Neural cell (in vitro differentiated cells): ENCODE results near the gene TLL2.

Experiments used
- CTCF ChIP-seq: fragments of 450-650 bp; IDR thresholded peaks from 2 replicates; pipeline ENCODE4 v1.5.1; 2014; ENCODE audit warnings: antibody characterized with exemption, mild to moderate bottlenecking, moderate library complexity; ENCODE audit not compliant: poor library complexity, severe bottlenecking
- EP300 ChIP-seq: fragments of 450-650 bp; conservative IDR thresholded peaks from 2 replicates; pipeline ENCODE4 v1.6.1; 2014; ENCODE audit warnings: antibody characterized with exemption, mild to moderate bottlenecking, moderate library complexity; ENCODE audit not compliant: poor library complexity, severe bottlenecking
- POLR2AphosphoS5 ChIP-seq: IDR thresholded peaks from 2 replicates; pipeline ENCODE4 v1.6.1; 2012
- RAD21 ChIP-seq: fragments of 450-650 bp; conservative IDR thresholded peaks from 2 replicates; pipeline ENCODE4 v1.6.1; 2014; ENCODE audit warnings: antibody characterized with exemption, mild to moderate bottlenecking, moderate library complexity

GRCh38 chr10:96501985-96502384 lies 11.7 kb downstream of the TLL2 start:
- TF ChIP-seq CTCF (no peak), EP300 (no peak), POLR2AphosphoS5 (no peak), RAD21 (no peak)
